ENCODE results near the gene PHACTR1.

DNA sequence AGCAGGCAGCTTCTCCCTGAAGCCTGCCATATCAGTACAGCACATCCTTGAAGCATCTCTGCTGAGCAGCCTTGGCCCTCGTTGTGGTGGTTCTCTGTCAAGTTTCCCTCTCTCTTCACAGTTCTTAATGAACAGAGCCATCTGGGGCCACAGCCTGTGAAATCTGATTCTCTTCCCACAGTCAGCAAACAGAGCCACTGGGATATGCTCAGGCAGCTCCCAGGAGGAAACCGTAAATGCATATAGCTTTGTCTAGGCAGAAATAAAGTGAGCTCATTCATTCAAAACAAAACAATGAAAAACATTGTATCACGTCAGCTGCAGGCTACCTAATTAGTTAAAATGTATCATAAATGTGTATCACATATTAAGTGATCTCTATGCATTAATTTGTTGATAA is 531.5 kb downstream of the PHACTR1 start:
- TF ChIP-seq CTCF (IDR thresholded peaks at IDR 0.05): no peak
- no peak for TF ChIP-seq POLR2A (IDR thresholded peaks at IDR 0.05)
- TF ChIP-seq POLR2AphosphoS5 (IDR thresholded peaks at IDR 0.05): no peak

All from prostate gland (tissue), 2 donors.